Panc1 (cell line): ENCODE results near the gene PKP4.

Experiments
- CTCF ChIP-seq: fragments of 450-650 bp; IDR thresholded peaks from 2 replicates; pipeline ENCODE4 v1.5.1; 2017; ENCODE audit warnings: mild to moderate bottlenecking
- SIN3A ChIP-seq: IDR thresholded peaks from 2 replicates; pipeline ENCODE4 v1.6.1; 2012; ENCODE audit warnings: low read depth, mild to moderate bottlenecking, low read length, moderate library complexity, borderline replicate concordance; ENCODE audit not compliant: insufficient read depth

DNA sequence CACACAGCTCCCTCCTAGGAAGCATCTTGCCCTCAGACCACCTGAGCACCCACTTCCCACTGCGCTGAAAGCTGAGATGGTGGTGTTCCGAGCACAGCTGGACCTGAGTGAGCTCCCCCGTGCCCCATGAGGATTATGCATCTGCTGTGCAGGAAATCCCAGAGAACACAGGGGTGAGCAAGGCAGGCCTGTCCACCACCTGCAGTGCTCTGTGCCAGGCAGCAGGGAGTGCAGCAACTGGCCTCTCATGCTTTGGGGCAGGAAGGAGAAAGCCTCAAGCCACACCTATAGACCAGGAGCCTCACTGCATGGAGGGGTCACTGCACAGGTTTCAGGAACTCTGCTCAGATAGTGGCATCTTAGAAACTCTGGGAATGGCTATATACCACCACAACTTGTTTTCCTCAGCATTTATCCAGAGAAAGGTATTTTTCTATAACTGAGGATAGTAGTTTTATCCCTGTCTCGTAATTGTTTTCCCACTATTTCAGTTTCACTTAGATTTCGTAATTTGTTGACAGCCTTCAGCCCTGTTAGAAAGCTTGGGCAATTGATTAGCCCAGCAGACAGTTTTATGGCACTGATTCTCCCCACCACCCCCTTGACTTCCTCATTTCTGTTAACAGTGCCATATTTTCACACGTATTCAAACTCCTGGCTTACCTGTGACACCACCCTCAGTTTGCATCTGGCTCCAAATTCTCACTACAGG is 194.1 kb downstream of the PKP4 start:
- no peak for TF ChIP-seq CTCF
- TF ChIP-seq SIN3A, result no peak
